ENCODE data around the gene SSUH2. TPM values are rescaled to one million over a fixed set of nuclear protein-coding genes. Genes with fewer than 3 reads are reported as not detected.
"Not testable (repeated sequence)": the region's sequence is repeated elsewhere in the genome, so short reads cannot be mapped to it uniquely, and the experiment has no call there.

The SSUH2 gene
- total RNA-seq, 3 donors from 2014 or later: 3.7 to 5.3 (median 4.5) TPM

DNA sequence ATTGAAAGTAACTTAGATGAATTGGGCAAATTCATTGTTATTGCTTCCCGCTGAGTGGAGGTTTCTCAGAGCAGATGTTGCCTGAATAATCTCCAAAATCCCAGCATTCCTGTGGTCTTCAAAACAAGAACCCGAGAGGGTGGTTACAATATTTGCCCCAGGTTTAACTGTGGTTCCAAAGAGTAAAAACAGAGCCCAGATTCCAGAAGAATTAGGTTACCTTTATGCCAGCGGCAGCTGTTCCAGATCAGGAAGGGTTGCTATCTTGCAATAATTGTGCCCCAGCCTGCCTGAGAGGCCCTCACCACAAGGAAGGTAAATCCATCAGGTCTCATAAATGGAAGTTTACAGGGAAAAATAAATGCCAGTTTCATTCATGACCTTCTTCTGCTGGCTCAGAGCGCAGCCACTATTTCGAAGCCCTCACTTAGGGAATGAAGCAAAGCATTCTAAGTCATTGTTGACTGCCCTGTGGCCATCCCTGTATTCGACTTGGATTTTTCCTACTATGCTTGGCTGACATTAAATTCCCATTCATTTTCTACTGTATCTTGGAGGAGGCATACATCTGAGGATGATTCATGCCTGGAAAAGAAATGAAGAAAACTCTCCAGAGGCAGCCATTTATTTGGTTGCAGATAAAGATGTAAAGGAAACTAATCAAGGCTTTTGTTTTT, 54.6 kb downstream of the SSUH2 start:
- no peaks in the 10 kb centered on the region for H3K9me3 ChIP-seq
- no peak overlapping the region for H3K4me3 ChIP-seq
- DNase-seq: no peak
- ATAC-seq: no peak
- no peaks in the 10 kb centered on the region for H3K36me3 ChIP-seq (ENCODE audit: low read depth)
- intact Hi-C loops (cut with DNase I, micrococcal nuclease): no loop called here
- no peak for TF ChIP-seq CTCF (IDR thresholded peaks at IDR 0.05)
- H3K4me1 ChIP-seq (ENCODE audit: low read depth): no peaks in the 10 kb centered on the region

DNA sequence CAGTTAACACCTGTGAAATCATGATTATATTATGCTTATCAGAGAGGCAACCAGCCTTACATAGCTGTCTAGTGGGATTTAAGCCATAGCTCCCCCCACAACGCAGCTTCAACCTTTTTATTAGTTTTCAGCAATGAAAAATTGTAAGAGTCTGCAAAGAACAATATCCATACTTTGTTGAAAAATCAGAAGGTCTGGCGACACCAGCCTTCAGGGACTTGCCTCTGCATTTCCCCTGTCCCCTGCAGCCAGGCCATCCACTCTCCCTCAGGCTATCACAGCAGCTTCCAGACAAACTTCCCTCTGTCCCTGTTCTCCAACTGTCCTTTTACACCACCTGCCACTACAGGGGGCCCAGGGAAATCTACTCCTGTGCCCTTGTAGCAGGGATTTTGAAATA, 59.9 kb downstream of the SSUH2 start:
- H3K36me3 ChIP-seq (ENCODE audit: low read depth): no peaks in the 10 kb centered on the region
- ATAC-seq: no peak
- intact Hi-C loops (cut with DNase I, micrococcal nuclease): no loop called here
- H3K9me3 ChIP-seq: no peaks in the 10 kb centered on the region
- DNase-seq: no peak
- TF ChIP-seq CTCF (IDR thresholded peaks at IDR 0.05): no peak
- no peak overlapping the region for H3K4me3 ChIP-seq
- H3K4me1 ChIP-seq (ENCODE audit: low read depth): no peaks in the 10 kb centered on the region

DNA sequence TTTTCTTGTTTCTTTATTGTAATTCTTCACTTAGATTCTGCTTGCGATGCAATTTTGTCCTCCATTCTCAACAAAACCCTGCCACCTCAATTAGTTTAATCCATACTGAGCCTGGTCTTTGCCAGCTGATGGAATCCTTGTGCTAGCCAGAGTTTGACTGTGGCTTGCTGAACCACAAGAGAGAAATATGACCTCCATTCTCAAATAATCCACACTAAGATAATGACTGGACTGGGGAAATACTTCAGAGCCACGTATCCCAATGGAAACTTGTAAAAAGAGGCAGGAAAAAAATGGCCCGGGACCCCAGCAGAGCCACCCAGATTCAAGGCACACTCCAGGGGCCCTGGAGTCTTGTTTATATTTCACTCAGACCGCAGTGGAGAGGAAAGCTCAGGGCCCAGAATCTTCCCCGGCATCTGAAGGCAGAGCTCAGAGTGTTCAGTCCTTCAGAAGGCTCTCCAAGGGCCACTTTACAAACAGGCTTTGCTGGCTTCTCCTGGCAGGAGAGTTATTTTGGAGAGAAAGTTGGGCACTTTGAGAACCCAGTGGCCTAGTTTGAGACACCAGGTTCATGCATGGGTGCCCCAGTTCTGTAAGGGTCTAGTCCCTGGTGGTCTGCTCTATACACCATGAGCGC, 62.7 kb downstream of the SSUH2 start:
- no peak for TF ChIP-seq CTCF (IDR thresholded peaks at IDR 0.05)
- Histone ChIP-seq H3K9me3 (no peaks in the 10 kb centered on the region), H3K36me3 (ENCODE audit: low read depth) (no peaks in the 10 kb centered on the region), H3K4me3 (no peak overlapping the region), H3K4me1 (ENCODE audit: low read depth) (no peaks in the 10 kb centered on the region)
- no peak for DNase-seq
- intact Hi-C loops (cut with DNase I, micrococcal nuclease): no loop called here
- no peak for ATAC-seq

DNA sequence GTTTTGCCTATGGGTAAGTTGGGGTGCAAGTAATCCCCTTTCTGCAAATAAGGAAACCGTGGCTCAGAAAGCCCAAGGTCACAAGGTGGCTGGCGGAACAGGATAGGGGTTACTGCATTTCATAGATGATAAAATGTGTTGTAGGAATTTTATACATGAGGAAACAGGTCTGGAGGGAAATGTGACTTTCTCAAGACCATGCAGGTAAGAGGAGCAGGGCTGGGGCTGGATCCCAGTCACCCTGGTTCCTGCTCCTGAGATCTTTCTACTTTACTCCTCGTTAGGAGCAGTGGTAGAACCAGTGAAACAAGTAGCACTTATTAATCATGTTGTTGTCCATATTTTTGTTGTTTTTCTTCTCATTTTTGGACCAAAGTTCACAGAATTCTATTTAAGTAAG, 63.2 kb downstream of the SSUH2 start:
- intact Hi-C loops (cut with DNase I, micrococcal nuclease): no loop called here
- no peaks in the 10 kb centered on the region for H3K4me1 ChIP-seq (ENCODE audit: low read depth)
- TF ChIP-seq CTCF (IDR thresholded peaks at IDR 0.05): no peak
- no peaks in the 10 kb centered on the region for H3K36me3 ChIP-seq (ENCODE audit: low read depth)
- H3K4me3 ChIP-seq: no peak overlapping the region
- H3K9me3 ChIP-seq: no peaks in the 10 kb centered on the region
- no peak for DNase-seq
- no peak for ATAC-seq

DNA sequence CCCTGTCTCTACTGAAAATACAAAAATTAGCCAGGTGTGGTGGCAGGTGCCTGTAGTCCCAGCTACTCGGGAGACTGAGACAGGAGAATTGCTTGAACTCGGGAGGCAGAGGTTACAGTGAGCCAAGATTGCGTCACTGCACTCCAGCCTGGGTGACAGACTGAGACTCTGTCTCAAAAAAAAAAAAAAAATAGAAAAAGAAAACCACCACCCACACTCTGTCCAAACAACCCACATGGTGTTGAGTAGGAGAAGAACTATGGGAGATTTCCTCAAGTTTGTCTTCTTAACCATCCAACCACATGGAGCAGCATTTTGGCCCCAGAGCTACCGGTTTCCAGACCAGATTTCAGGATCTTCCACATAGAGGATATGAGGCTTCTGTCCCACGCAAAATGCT, 64.2 kb downstream of the SSUH2 start:
- intact Hi-C loops (cut with DNase I, micrococcal nuclease); DNase-seq; H3K36me3 ChIP-seq (ENCODE audit: low read depth); ATAC-seq; H3K4me1 ChIP-seq (ENCODE audit: low read depth); H3K4me3 ChIP-seq; H3K9me3 ChIP-seq: not testable (repeated sequence)

DNA sequence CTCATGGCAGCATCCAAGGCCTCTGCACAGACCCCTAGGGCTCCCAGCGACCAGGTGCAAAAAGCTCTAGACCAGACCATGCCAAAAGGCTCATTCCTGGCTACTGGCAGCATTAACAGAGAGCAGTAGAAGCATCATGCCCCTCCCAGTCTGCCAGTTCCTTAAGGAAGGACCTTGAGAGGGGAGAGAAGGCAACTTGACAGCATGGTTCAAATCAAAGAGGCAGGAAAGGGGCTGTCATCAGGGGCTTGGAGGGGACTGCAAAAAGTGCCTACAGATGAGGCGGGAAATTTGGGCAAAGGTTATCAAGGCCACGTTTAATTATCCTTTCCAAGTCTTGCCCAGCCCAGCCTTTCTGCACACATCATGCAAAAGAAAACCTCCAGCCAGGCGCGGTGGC, 64.7 kb downstream of the SSUH2 start:
- no peak for TF ChIP-seq CTCF (IDR thresholded peaks at IDR 0.05)
- ATAC-seq (no peak), DNase-seq (no peak)
- no peaks in the 10 kb centered on the region for H3K9me3 ChIP-seq
- H3K4me3 ChIP-seq: no peak overlapping the region
- no peaks in the 10 kb centered on the region for H3K36me3 ChIP-seq (ENCODE audit: low read depth)
- intact Hi-C loops (cut with DNase I, micrococcal nuclease): no loop called here
- H3K4me1 ChIP-seq (ENCODE audit: low read depth): no peaks in the 10 kb centered on the region

All from mucosa of descending colon (tissue), 3 donors.